Mammary epithelial cell (primary cell): Measurements from ENCODE around the gene EFCAB9.

Source experiments
- CTCF ChIP-seq, 2 donors: IDR thresholded peaks in 1 of 2; conservative IDR thresholded peaks in 1 of 2; 2 replicates each; pipeline ENCODE4 v1.5.1; 2011 to 2012; ENCODE audit warnings: inconsistent platforms in 2 of 2, low read length in 2 of 2, mild to moderate bottlenecking in 2 of 2, control low read depth in 1 of 2, low read depth in 1 of 2; ENCODE audit not compliant: insufficient read depth in 1 of 2; ENCODE audit errors: extremely low read depth in 1 of 2
- EZH2 ChIP-seq: IDR thresholded peaks from 2 replicates; pipeline ENCODE4 v1.6.1; 2012; ENCODE audit warnings: low read length, inconsistent platforms, borderline replicate concordance

- TF ChIP-seq CTCF (conservative IDR thresholded peaks at IDR 0.05 in 1 of 2, IDR thresholded peaks at IDR 0.05 in 1 of 2; ENCODE audit: extremely low read depth in 1 of 2, insufficient read depth in 1 of 2, low read depth in 1 of 2, low read length in 2 of 2) (no peak), EZH2 (no peak)
These were observed 11.7 kb upstream of the EFCAB9 start for GRCh38 chr5:172182291-172182690.
